Right cardiac atrium (tissue), 5 donors: ENCODE data around the gene STK32C. TPM values are rescaled to one million over a fixed set of nuclear protein-coding genes. Genes with fewer than 3 reads are reported as not detected.
"Not testable (repeated sequence)": the region's sequence is repeated elsewhere in the genome, so short reads cannot be mapped to it uniquely, and the experiment has no call there.

ENCODE experiments used
- ATAC-seq, 2 donors: fragments of 200-7000 bp; cut with Tn5 transposase; one replicate each; pipeline versions ENCODE4 v1.8.0 to v1.9.1; 2020; ENCODE audit warnings: moderate library complexity in 2 of 2, mild to moderate bottlenecking in 1 of 2
- DNase-seq, 3 donors: peaks; one replicate each; pipeline ENCODE4 v3.0.0-alpha.2; 2020
- H3K27ac ChIP-seq: one replicate; pipeline ENCODE4 v1.5.1; 2013; ENCODE audit warnings: mild to moderate bottlenecking, low read length, control low read depth, moderate library complexity
- H3K27me3 ChIP-seq: one replicate; pipeline ENCODE4 v1.6.1; 2013; ENCODE audit not compliant: control insufficient read depth, insufficient read depth
- H3K4me1 ChIP-seq: one replicate; pipeline ENCODE4 v1.6.1; 2013; ENCODE audit warnings: low read length; ENCODE audit not compliant: control insufficient read depth, insufficient read depth
- H3K4me3 ChIP-seq: one replicate; pipeline ENCODE4 v1.5.1; 2013; ENCODE audit warnings: low read length, control low read depth
- H3K9me3 ChIP-seq: one replicate; pipeline ENCODE4 v1.6.1; 2013; ENCODE audit warnings: low read length; ENCODE audit not compliant: control insufficient read depth
- WGBS: extraction: QIAGEN DNeasy Blood & Tissue Kit; methylation state at CpG from one replicate; pipeline ENCODE4 v1.1.7; 2013; 5-methylcytosine and 5-hydroxymethylcytosine counted together
- intact Hi-C, 4 donors: fragments of 100-400 bp; cut with DNase I; formaldehyde crosslinking; loops; one replicate each; pipeline versions ENCODE4 v1.11.0 to v1.14.0; 2022 to 2023
- polyA plus RNA-seq: library from polyadenylated mRNA; stranded (reverse); fragments of 200-250 nt; gene quantifications from one replicate; pipeline ENCODE4 v1.2.3, GENCODE V29; 2013
- total RNA-seq, 4 donors: library from RNA; stranded (reverse); fragmentation: NEBNext Ultra II Directional; extraction: Animal tissue kit (Norgen Biotek cat#: 25700); gene quantifications; one replicate each; pipeline ENCODE4 v1.2.1, GENCODE V29; 2021
- donor health status: healthy with polysubstance abuse.
- donor health status: DM: no; HTN: yes; CAD: no.
- donor health status: DM: no; HTN: no; CAD: no.
- donor health status: DM: no; HTN: yes; CAD: no; lungs with severe emphysema.
- donor health status: DM: yes; HTN: yes; CAD: no.

The STK32C gene
- total and polyA plus RNA-seq, 5 donors, result 5.7 to 7.3 (median 6.9) TPM

DNA sequence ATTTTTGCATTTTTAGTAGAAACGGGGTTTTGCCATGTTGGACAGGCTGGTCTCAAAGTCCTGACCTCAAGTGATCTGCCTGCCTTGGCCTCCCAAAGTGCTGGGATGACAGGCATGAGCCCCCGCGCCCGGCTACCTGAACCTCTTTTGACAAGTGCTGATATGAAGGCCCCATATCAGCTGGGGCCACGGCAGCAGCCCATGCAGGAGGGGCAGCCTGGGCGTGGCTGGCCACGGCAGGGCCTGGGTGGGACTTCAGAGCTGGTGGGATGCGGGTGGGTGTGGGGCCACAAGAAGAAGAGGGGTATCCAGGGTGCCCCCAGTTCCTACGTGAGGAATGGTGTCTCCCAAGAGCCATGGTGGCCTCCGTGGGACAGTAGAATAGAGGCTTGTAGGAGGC, 31.1 kb upstream of the STK32C start:
- Histone ChIP-seq H3K9me3 (no peaks in the 10 kb centered on the region), H3K4me1 (peaks cover 2% of the 10 kb centered on the region), H3K27ac (no peak overlapping the region), H3K27me3 (no peaks in the 10 kb centered on the region), H3K4me3 (no peak overlapping the region)
- WGBS, result 88% methylated on average over 10 of the region's 10 CpGs
- DNase-seq, result peak in 1 of 3 donors; percentile 28
- intact Hi-C loops, result no loop called here
- ATAC-seq, result no peak

DNA sequence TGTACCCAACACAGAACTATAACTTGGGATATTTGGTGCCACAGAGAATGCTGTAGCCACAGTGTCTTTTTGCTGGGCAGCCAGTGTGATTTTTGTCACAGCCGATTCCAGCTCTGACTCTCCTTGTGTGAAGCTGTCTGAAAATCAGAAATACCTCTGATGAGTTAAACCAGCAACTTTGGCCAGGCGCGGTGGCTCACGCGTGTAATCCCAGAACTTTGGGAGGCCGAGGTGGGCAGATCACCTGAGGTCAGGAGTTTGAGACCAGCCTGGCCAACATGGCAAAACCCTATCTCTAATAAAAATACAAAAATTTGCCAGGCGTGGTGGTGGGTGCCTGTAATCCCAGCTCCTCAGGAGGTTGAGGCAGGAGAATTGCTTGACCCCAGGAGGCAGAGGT, 30.1 kb upstream of the STK32C start:
- 94% methylated on average over 7 of the region's 7 CpGs for WGBS
- intact Hi-C loops, H3K27me3 ChIP-seq, ATAC-seq, H3K9me3 ChIP-seq, H3K4me3 ChIP-seq, DNase-seq, H3K27ac ChIP-seq, H3K4me1 ChIP-seq: not testable (repeated sequence)

- intact Hi-C loops, result no loop called here
- 45% methylated on average over 19 of the region's 19 CpGs for WGBS
- Histone ChIP-seq H3K9me3 (no peaks in the 10 kb centered on the region), H3K27ac (peak overlapping the region; percentile 66), H3K27me3 (no peaks in the 10 kb centered on the region), H3K4me1 (peaks cover 2% of the 10 kb centered on the region), H3K4me3 (peak overlapping the region; percentile 48)
- ATAC-seq (peak in 1 of 2 donors; percentile 39), DNase-seq (peak in 2 of 3 donors; percentile 45 to 60)
Observed at GRCh38 chr10:132336919-132337407, 29.2 kb upstream of the STK32C start.

DNA sequence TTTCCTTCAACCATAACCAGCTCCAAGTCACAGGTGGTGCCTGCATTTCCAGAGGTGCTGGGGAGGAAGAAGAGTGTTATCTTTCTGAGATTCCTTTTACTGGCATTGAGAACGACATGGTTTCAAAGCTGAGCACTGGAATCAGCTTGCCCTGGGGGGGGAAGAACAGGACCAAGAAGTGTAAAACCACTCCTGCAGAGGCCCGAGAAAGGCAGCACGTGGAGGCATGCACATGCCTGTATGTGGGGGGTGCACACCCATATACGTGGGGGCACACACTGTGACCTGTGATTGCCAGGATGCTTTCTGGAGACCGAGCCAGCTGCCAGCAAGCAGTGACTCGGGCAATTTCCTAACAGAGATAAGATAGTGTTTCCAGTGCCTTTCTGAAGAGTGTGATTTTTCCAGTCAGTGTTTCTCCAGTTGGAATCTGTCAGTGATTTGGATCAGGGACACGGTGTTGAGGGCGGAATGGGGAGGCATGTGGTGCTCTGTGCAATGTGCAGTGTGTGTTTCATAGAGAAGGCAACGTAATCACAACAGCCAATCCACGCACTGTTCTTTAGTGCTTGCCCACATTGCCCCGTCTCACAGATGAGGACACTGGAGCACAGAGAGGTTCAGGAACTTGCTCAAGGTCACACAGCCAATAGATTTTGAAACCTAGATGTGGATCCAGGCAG, 28.5 kb upstream of the STK32C start:
- ATAC-seq, result peak; percentile 42 to 53

DNA sequence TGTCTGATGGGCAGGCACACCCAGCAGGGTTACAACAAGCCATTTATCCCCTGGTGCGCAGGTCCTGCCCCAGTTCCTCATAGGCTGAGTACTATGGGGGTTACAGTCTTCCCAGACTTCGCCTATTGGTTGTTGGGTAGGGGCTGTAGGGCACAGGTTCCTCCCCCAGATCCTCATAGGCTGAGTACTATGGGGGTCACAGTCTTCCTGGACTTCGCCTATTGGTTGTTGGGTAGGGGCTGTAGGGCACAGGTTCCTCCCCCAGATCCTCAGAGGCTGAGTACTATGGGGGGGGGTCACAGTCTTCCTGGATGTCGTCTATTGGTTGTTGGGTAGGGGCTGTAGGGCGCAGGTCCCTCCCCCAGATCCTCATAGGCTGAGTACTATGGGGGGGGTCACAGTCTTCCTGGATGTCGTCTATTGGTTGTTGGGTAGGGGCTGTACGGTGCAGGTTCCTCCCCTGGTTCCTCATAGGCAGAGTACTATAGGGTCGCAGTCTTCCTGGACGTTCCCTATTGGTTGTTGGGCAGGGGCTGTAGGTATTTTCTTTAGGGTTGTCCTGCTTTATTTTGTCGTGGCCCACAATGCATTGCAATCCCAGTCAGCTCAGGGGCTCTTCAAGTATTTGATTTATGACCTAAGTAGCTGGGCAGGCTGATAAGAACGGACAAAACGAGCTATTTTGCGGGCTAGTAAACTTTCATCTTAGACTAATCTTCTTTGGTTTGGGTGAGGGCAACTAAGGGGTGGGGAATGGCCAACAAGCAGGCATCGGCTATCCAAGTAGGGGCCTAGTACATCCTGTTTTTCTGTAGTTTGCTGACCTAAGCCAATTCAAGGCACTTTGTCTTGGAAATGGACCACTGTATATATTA, 27.7 kb upstream of the STK32C start:
- ATAC-seq (peak in 1 of 2 donors; percentile 13), DNase-seq (peak; percentile 45 to 76 (median 75))
- Histone ChIP-seq H3K27ac (peak overlapping the region; percentile 64), H3K27me3 (no peaks in the 10 kb centered on the region), H3K4me1 (peaks cover 6% of the 10 kb centered on the region), H3K9me3 (no peaks in the 10 kb centered on the region), H3K4me3 (no peak overlapping the region)
- WGBS, result 81% methylated on average over 14 of the region's 14 CpGs
- intact Hi-C loops, result no loop called here

More for the DNA sequence above, 28.5 kb upstream of the STK32C start:
- WGBS, result 37% methylated on average over 11 of the region's 11 CpGs
- Histone ChIP-seq H3K27ac (peak overlapping the region; percentile 64), H3K4me3 (no peak overlapping the region), H3K9me3 (no peaks in the 10 kb centered on the region), H3K27me3 (no peaks in the 10 kb centered on the region), H3K4me1 (peaks cover 2% of the 10 kb centered on the region)
- DNase-seq, result peak in 2 of 3 donors; percentile 61 to 68
- intact Hi-C loops, result no loop called here

GRCh38 chr10:132334631-132335188, 27.0 kb upstream of the STK32C start:
- ATAC-seq (no peak), DNase-seq (peak in 1 of 3 donors; percentile 8)
- no peak overlapping the region for H3K27ac ChIP-seq
- H3K4me3 ChIP-seq, result no peak overlapping the region
- H3K9me3 ChIP-seq, result no peaks in the 10 kb centered on the region
- no peaks in the 10 kb centered on the region for H3K27me3 ChIP-seq
- whole genome bisulfite sequencing, result 88% methylated on average over 4 of the region's 4 CpGs
- intact Hi-C loops, result no loop called here
- peaks cover 12% of the 10 kb centered on the region for H3K4me1 ChIP-seq

GRCh38 chr10:132333386-132333785, 25.6 kb upstream of the STK32C start:
- Histone ChIP-seq H3K9me3 (no peaks in the 10 kb centered on the region), H3K27ac (no peak overlapping the region), H3K4me1 (peaks cover 15% of the 10 kb centered on the region), H3K4me3 (no peak overlapping the region), H3K27me3 (no peaks in the 10 kb centered on the region)
- intact Hi-C loops, result no loop called here
- DNase-seq, result peak in 1 of 3 donors; percentile 9
- WGBS, result 84% methylated on average over 7 of the region's 7 CpGs
- ATAC-seq, result no peak

DNA sequence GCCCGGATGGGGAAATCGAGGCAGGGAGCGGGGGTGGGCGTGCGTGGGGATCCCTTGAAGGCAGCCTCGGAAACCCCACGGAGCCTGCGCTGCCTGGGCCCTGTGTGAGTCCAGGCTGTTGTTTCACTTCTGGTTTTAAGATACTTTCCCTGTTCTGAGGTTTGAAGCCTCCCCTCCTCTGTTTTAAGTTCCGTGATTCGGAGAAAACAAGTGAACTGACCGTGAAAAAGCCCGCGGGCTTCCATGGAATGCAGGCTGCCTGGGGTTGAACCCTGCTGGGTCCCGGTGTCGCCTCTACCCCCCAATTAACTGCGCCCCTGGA, 24.6 kb upstream of the STK32C start:
- DNase-seq, result no peak
- no peaks in the 10 kb centered on the region for H3K27me3 ChIP-seq
- no peaks in the 10 kb centered on the region for H3K9me3 ChIP-seq
- ATAC-seq, result no peak
- peaks cover 15% of the 10 kb centered on the region for H3K4me1 ChIP-seq
- intact Hi-C loops, result no loop called here
- H3K27ac ChIP-seq, result peak overlapping the region; percentile 13
- WGBS, result 13% methylated on average over 16 of the region's 16 CpGs
- H3K4me3 ChIP-seq, result peak overlapping the region; percentile 75

GRCh38 chr10:132331601-132332432, 24.1 kb upstream of the STK32C start, which contains the start of gene LRRC27:
Gene LRRC27, plus strand, starts transcription at chr10:132332193. Its CDS starts 1,332 bp downstream, at chr10:132333525.
- Histone ChIP-seq H3K27me3 (no peaks in the 10 kb centered on the region), H3K27ac (peak within 1 kb of the TSS; percentile 49), H3K4me1 (peaks cover 15% of the 10 kb centered on the region), H3K9me3 (no peaks in the 10 kb centered on the region), H3K4me3 (peak within 1 kb of the TSS; percentile 75)
- under 1% methylated on average over 88 of the region's 89 CpGs for WGBS
- intact Hi-C loops, result no loop called here
- peak; percentile 99 to 100 (median 100) for DNase-seq
- peak; percentile 93 to 94 for ATAC-seq

GRCh38 chr10:132330486-132330833, 22.7 kb upstream of the STK32C start:
- H3K9me3 ChIP-seq, result no peaks in the 10 kb centered on the region
- DNase-seq, result no peak
- no peak overlapping the region for H3K27ac ChIP-seq
- 85% methylated on average over 8 of the region's 8 CpGs for WGBS
- no peaks in the 10 kb centered on the region for H3K27me3 ChIP-seq
- H3K4me3 ChIP-seq, result peak overlapping the region; percentile 46
- peaks cover 12% of the 10 kb centered on the region for H3K4me1 ChIP-seq
- no peak for ATAC-seq
- intact Hi-C loops, result no loop called here
